Gastroesophageal sphincter (tissue), 3 donors: ENCODE measurements around the gene C19orf67.

ENCODE experiments used
- CTCF ChIP-seq, 4 experiments: fragments of 200-600 bp in 2 of 4; fragments of 450-650 bp in 2 of 4; sonication (generic) in 1 of 4; IDR thresholded peaks; one replicate each; pipeline ENCODE4 v1.5.1; 2017 to 2019; ENCODE audit warnings: antibody characterized with exemption in 4 of 4, mild to moderate bottlenecking in 2 of 4, moderate library complexity in 2 of 4
- POLR2A ChIP-seq, 2 donors: fragments of 450-650 bp; IDR thresholded peaks; one replicate each; pipeline ENCODE4 v1.6.1; 2017; ENCODE audit warnings: antibody characterized with exemption in 2 of 2, mild to moderate bottlenecking in 2 of 2, moderate library complexity in 1 of 2
- POLR2AphosphoS5 ChIP-seq: sonication (generic); formaldehyde crosslinking; IDR thresholded peaks from one replicate; pipeline ENCODE4 v1.6.1; 2017; ENCODE audit warnings: antibody characterized with exemption

GRCh38 chr19:14054721-14055120, 30.9 kb downstream of the C19orf67 start:
- TF ChIP-seq CTCF (IDR thresholded peaks at IDR 0.05), result no peak
- no peak for TF ChIP-seq POLR2A (IDR thresholded peaks at IDR 0.05)
- TF ChIP-seq POLR2AphosphoS5, result no peak
